C4-2B (cell line): ENCODE results near the gene HIRIP3.

Experiments used
- H3K27ac ChIP-seq: fragments of 450-650 bp; 2 replicates; pipeline ENCODE4 v1.5.1; 2017
- ZFX ChIP-seq: fragments of 450-650 bp; IDR thresholded peaks from 2 replicates; pipeline ENCODE4 v1.6.1; 2017
- TF ChIP-seq, protein P1 (sequence below): fragments of 450-650 bp; conservative IDR thresholded peaks from 2 replicates; pipeline ENCODE4 v1.5.1; 2017; ENCODE audit warnings: mild to moderate bottlenecking

Gene HIRIP3

GRCh38 chr16:30011714-30012504 is 16.5 kb upstream of the HIRIP3 start:
- TF ChIP-seq, protein P1, sequence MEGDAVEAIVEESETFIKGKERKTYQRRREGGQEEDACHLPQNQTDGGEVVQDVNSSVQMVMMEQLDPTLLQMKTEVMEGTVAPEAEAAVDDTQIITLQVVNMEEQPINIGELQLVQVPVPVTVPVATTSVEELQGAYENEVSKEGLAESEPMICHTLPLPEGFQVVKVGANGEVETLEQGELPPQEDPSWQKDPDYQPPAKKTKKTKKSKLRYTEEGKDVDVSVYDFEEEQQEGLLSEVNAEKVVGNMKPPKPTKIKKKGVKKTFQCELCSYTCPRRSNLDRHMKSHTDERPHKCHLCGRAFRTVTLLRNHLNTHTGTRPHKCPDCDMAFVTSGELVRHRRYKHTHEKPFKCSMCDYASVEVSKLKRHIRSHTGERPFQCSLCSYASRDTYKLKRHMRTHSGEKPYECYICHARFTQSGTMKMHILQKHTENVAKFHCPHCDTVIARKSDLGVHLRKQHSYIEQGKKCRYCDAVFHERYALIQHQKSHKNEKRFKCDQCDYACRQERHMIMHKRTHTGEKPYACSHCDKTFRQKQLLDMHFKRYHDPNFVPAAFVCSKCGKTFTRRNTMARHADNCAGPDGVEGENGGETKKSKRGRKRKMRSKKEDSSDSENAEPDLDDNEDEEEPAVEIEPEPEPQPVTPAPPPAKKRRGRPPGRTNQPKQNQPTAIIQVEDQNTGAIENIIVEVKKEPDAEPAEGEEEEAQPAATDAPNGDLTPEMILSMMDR, result no peak
- no peak for TF ChIP-seq ZFX
- H3K27ac ChIP-seq, result peak overlapping the region; percentile 49

DNA sequence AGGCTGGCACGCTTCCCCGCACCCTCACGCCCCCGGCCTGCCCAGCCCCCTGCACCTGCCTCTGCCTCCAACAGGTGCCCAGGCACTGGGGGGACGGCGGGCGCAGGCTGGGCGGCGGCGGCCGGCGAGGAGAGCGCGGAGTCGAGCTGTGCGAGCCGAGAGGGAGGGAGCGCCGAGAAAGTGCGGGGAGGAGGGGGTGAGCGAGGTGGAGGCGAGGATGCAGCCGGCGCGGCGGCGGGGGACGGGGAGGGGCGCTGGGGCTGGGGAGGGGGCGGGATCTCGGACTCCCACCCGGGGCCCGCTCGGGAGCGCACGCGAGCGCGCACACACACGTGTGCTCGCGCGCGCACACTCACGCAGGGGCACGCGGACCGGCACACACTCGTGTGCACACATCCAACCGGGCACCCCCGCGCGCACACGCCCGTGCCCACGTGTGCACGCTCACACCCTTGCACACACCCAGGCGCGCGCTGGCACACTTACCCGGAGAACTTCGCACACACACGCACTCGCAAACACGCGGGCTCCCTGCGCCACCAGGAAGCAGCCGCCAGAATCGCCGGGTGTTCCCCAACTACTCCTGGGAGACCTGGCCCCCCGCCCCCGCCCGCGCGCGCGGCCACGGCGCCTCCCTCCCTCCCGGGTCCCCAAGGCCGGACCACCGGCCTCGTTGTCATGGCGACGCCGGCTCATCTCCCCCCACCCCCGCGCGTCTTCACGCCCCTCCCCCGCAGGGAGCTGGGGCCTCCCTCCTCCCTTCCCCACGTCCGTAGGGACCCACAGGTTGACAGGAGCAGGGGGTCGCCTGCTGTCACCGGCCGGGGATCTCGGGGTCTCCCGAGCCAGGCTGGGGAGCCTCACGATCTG is 15.7 kb upstream of the HIRIP3 start, which contains the start of gene DOC2A:
DOC2A (minus strand) TSS at position 184 of the 870 bp plus-strand sequence. CDS start 805 bp downstream, outside the sequence.
- TF ChIP-seq ZFX, result no peak
- TF ChIP-seq, protein P1, result no peak
- peak within 1 kb of the TSS; percentile 49 for H3K27ac ChIP-seq

DNA sequence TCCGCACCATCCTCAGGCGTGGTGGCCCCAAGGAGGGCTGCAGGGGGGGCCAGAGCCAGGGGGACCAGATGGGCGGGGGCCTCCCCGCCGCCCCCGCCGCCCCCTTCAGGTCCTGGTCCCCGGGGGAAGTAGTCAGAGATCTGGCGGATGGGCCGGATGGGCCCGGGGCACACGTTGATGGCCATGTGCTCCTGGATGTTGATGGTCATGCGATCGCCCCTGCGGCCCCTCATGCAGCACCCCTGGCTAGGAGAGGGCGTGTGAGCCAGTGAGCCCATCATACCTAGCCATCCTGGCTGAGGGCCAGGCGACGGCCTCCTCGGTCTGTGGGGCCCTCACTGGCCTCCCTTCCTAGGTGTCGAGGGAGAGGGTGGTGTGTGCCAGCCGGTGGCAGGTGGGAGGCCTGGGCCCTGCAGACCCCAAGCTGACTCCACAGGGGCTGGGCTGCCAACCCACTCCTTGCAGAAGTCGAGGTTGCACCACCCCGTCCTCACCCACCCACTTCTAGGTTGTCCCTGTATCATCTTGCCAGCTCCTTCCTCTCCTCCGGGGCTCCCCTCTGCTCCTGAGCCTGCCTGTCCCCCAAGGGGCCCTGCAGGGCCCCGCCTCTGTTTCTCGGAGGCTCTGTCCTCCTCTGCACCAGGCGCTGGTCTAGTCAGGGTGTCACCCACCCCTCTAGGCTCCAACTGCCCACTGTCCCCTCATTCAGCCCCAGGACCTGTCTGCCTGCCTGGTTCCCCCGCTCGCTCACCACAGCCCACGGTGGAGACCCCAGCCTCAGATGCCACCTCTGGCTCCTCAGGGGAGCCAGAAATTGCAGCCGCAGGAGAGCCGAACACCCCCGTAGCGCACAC is 14.8 kb upstream of the HIRIP3 start:
- TF ChIP-seq, protein P1, result no peak
- no peak for TF ChIP-seq ZFX
- peak overlapping the region; percentile 49 for H3K27ac ChIP-seq

DNA sequence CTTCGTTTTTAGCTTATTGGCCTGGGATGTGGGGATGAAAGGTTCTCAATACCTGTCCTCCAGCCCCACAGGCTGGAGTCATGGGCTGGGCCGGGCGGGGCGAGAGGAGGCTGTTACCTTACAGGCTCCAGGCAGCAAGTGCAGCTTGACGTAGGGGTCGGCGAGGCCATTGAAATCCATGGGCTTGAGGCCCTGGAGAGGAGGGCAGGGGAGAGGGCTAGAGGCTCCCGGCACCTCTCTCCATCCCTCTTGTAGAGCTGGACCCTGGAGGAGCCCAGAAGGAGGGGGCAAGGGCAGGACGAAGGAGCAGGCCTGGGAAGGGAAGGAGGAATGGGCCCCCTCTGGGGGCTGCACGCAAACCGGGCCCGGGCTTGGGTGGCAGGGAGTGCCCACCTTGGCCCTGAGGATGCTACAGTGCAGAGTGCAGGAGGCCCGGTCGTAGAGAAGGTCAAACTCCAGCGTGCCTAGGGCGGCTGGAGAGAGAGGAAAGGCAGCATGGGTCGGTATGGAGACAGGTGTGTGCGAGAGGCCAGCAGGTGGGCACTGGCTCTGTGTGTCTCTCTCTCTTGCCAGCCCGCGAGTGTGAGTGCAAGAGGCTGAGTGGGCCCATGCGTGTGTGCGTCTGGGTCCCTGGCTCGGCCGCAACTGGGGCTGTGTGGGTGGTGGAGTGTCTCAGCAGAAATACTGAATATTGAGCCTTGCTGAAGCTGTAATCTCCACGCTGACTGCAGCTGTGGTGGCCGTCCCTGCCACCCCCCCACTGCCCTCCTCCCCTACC is 13.9 kb upstream of the HIRIP3 start:
- H3K27ac ChIP-seq, result no peak overlapping the region
- TF ChIP-seq, protein P1, result no peak
- TF ChIP-seq ZFX, result no peak

DNA sequence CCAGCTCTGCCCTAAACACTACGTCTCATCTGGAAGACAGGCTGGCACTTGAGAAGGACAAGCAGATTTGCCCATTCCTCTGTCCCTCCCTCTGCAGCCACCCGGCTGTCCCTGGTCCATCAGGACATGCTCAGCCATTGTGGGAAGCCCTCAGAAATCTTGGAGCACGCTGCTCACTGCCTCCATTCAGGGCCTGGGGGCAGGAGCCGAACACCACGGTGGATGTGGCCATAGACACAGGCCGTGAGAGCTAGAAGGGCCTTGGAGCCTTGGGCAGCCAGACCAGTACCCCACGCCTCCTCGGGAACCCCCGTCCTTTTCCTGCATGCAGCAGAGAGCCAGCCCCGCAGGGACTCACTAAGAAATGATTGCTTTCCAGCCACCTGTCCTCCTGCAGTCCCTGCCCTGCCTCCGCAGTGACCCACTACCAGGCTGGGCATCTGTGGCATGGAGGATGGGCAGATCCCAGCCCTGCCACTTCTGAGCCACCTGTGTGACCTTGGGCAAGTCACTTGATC is 12.0 kb upstream of the HIRIP3 start:
- H3K27ac ChIP-seq, result no peak overlapping the region
- no peak for TF ChIP-seq ZFX
- TF ChIP-seq, protein P1, result no peak

- H3K27ac ChIP-seq, result no peak overlapping the region
- TF ChIP-seq ZFX, result no peak
- TF ChIP-seq, protein P1, result no peak
Measured at GRCh38 chr16:30006659-30007377, 11.4 kb upstream of the HIRIP3 start.
